ENCODE data around the gene JARID2.

Gene JARID2

GRCh38 chr6:15263780-15264374 is 18.0 kb downstream of the JARID2 start:
- Histone ChIP-seq H3K4me2 (ENCODE audit: low read length) (no peak overlapping the region), H3K9me3 (ENCODE audit: low read length) (no peaks in the 10 kb centered on the region), H3K27ac (ENCODE audit: low read depth, low read length, poor library complexity, severe bottlenecking) (no peak overlapping the region), H3K9ac (ENCODE audit: low read length) (no peak overlapping the region), H3K79me2 (ENCODE audit: insufficient read depth, low read length) (no peaks in the 10 kb centered on the region), H3K27me3 (ENCODE audit: insufficient read depth, low read length) (no peaks in the 10 kb centered on the region), H3K4me1 (ENCODE audit: insufficient read depth, low read length, severe bottlenecking) (no peaks in the 10 kb centered on the region), H3F3A (ENCODE audit: insufficient read depth, low read length) (no peaks in the 10 kb centered on the region), H2AFZ (ENCODE audit: low read length) (no peak overlapping the region), H3K4me3 (ENCODE audit: low read depth, low read length, poor library complexity, severe bottlenecking) (no peak overlapping the region), H4K20me1 (ENCODE audit: insufficient read depth, low read length) (no peaks in the 10 kb centered on the region), H3K9me2 (ENCODE audit: low read depth, low read length) (no peaks in the 10 kb centered on the region), H3K36me3 (ENCODE audit: insufficient read depth, low read length) (no peaks in the 10 kb centered on the region)
- TF ChIP-seq EZH2 (IDR thresholded peaks at IDR 0.05; ENCODE audit: borderline replicate concordance, low read length), result no peak

GRCh38 chr6:15264412-15264811 is 18.5 kb downstream of the JARID2 start:
- Histone ChIP-seq H3K4me1 (ENCODE audit: insufficient read depth, low read length, severe bottlenecking) (no peaks in the 10 kb centered on the region), H3K79me2 (ENCODE audit: insufficient read depth, low read length) (no peaks in the 10 kb centered on the region), H3K9ac (ENCODE audit: low read length) (no peak overlapping the region), H2AFZ (ENCODE audit: low read length) (no peak overlapping the region), H4K20me1 (ENCODE audit: insufficient read depth, low read length) (no peaks in the 10 kb centered on the region), H3F3A (ENCODE audit: insufficient read depth, low read length) (no peaks in the 10 kb centered on the region), H3K36me3 (ENCODE audit: insufficient read depth, low read length) (no peaks in the 10 kb centered on the region), H3K27me3 (ENCODE audit: insufficient read depth, low read length) (no peaks in the 10 kb centered on the region), H3K9me3 (ENCODE audit: low read length) (no peaks in the 10 kb centered on the region), H3K9me2 (ENCODE audit: low read depth, low read length) (no peaks in the 10 kb centered on the region), H3K4me3 (ENCODE audit: low read depth, low read length, poor library complexity, severe bottlenecking) (no peak overlapping the region), H3K4me2 (ENCODE audit: low read length) (no peak overlapping the region), H3K27ac (ENCODE audit: low read depth, low read length, poor library complexity, severe bottlenecking) (no peak overlapping the region)
- TF ChIP-seq EZH2 (IDR thresholded peaks at IDR 0.05; ENCODE audit: borderline replicate concordance, low read length) (no peak), CTCF (IDR thresholded peaks at IDR 0.05; ENCODE audit: low read length) (no peak)

GRCh38 chr6:15264902-15265761 is 19.3 kb downstream of the JARID2 start:
- H3K4me1 ChIP-seq (ENCODE audit: insufficient read depth, low read length, severe bottlenecking), result no peaks in the 10 kb centered on the region
- H3K9me3 ChIP-seq (ENCODE audit: low read length), result no peaks in the 10 kb centered on the region
- H3K36me3 ChIP-seq (ENCODE audit: insufficient read depth, low read length), result no peaks in the 10 kb centered on the region
- H3K4me3 ChIP-seq (ENCODE audit: low read depth, low read length, poor library complexity, severe bottlenecking), result no peak overlapping the region
- H3K4me2 ChIP-seq (ENCODE audit: low read length), result no peak overlapping the region
- no peaks in the 10 kb centered on the region for H3K27me3 ChIP-seq (ENCODE audit: insufficient read depth, low read length)
- no peaks in the 10 kb centered on the region for H3K79me2 ChIP-seq (ENCODE audit: insufficient read depth, low read length)
- no peaks in the 10 kb centered on the region for H4K20me1 ChIP-seq (ENCODE audit: insufficient read depth, low read length)
- H2AFZ ChIP-seq (ENCODE audit: low read length), result no peak overlapping the region
- H3F3A ChIP-seq (ENCODE audit: insufficient read depth, low read length), result no peaks in the 10 kb centered on the region
- no peaks in the 10 kb centered on the region for H3K9me2 ChIP-seq (ENCODE audit: low read depth, low read length)
- no peak overlapping the region for H3K9ac ChIP-seq (ENCODE audit: low read length)
- TF ChIP-seq CTCF (IDR thresholded peaks at IDR 0.05; ENCODE audit: low read length), result no peak
- no peak overlapping the region for H3K27ac ChIP-seq (ENCODE audit: low read depth, low read length, poor library complexity, severe bottlenecking)

Measured in OCI-LY1 (cell line).